GM23338 (cell line): Measurements from ENCODE around the gene GLDC. TPM values are rescaled to one million over a fixed set of nuclear protein-coding genes. Genes with fewer than 3 reads are reported as not detected.

Source experiments
- ATAC-seq: fragments of 200-7000 bp; cut with Tn5 transposase; 3 replicates; pipeline ENCODE4 v1.9.1; 2020
- DNase-seq: peaks from one replicate; pipeline ENCODE4 v3.0.0-alpha.2; 2015; ENCODE audit warnings: low spot score
- H2AFZ ChIP-seq: fragments of 200-600 bp; sonication (generic); 2 replicates; pipeline ENCODE4 v1.8.0; 2016; ENCODE audit warnings: antibody characterized with exemption, mild to moderate bottlenecking, moderate library complexity
- H3F3A ChIP-seq: fragments of 200-600 bp; sonication (generic); replicated peaks from 2 replicates; pipeline ENCODE4 v1.8.0; 2017; ENCODE audit warnings: antibody characterized with exemption, mixed run types, low read depth
- H3K27ac ChIP-seq: fragments of 200-600 bp; sonication (generic); 2 replicates; pipeline ENCODE4 v1.6.1; 2016; ENCODE audit warnings: low read depth
- H3K27me3 ChIP-seq: fragments of 200-600 bp; sonication (generic); 2 replicates; pipeline ENCODE4 v1.8.0; 2016; ENCODE audit warnings: mild to moderate bottlenecking, mixed run types, moderate library complexity; ENCODE audit not compliant: insufficient read depth
- H3K36me3 ChIP-seq: fragments of 200-600 bp; sonication (generic); 2 replicates; pipeline ENCODE4 v1.8.0; 2016; ENCODE audit warnings: mild to moderate bottlenecking; ENCODE audit not compliant: insufficient read depth
- H3K4me1 ChIP-seq: fragments of 200-600 bp; sonication (generic); 2 replicates; pipeline ENCODE4 v1.8.0; 2016; ENCODE audit warnings: mild to moderate bottlenecking, moderate library complexity; ENCODE audit not compliant: insufficient read depth
- H3K4me2 ChIP-seq: fragments of 200-600 bp; sonication (generic); 2 replicates; pipeline ENCODE4 v1.7.1; 2017; ENCODE audit warnings: mixed run types
- H3K4me3 ChIP-seq: fragments of 200-600 bp; sonication (generic); 2 replicates; pipeline ENCODE4 v1.6.1; 2016; ENCODE audit warnings: mixed run types
- H3K79me2 ChIP-seq: fragments of 200-600 bp; sonication (generic); replicated peaks from 2 replicates; pipeline ENCODE4 v1.8.0; 2017; ENCODE audit warnings: mild to moderate bottlenecking; ENCODE audit not compliant: insufficient read depth
- H3K9me2 ChIP-seq: fragments of 200-600 bp; sonication (generic); 2 replicates; pipeline ENCODE4 v1.8.0; 2017; ENCODE audit not compliant: insufficient read depth
- H4K20me1 ChIP-seq: fragments of 200-600 bp; sonication (generic); replicated peaks from 2 replicates; pipeline ENCODE4 v1.8.0; 2017; ENCODE audit warnings: mild to moderate bottlenecking; ENCODE audit not compliant: insufficient read depth
- H3K27ac Mint-ChIP-seq: 2 replicates; pipeline ENCODE4 v1.8.0; 2020; ENCODE audit warnings: inconsistent platforms, mild to moderate bottlenecking, moderate library complexity, mixed read lengths
- H3K27me3 Mint-ChIP-seq: 3 replicates; pipeline ENCODE4 v1.8.0; 2022; ENCODE audit warnings: low read depth, mild to moderate bottlenecking, moderate library complexity, mixed read lengths, inconsistent platforms; ENCODE audit not compliant: insufficient read depth, poor library complexity
- H3K36me3 Mint-ChIP-seq: 3 replicates; pipeline ENCODE4 v1.8.0; 2021; ENCODE audit warnings: low read depth, mild to moderate bottlenecking, inconsistent platforms, moderate library complexity, mixed read lengths
- H3K4me1 Mint-ChIP-seq: 3 replicates; pipeline ENCODE4 v1.8.0; 2020; ENCODE audit warnings: mild to moderate bottlenecking, inconsistent platforms, mixed read lengths
- H3K4me3 Mint-ChIP-seq: 3 replicates; pipeline ENCODE4 v1.8.0; 2021; ENCODE audit warnings: moderate library complexity, mild to moderate bottlenecking, inconsistent platforms, mixed read lengths
- H3K9me3 Mint-ChIP-seq: 3 replicates; pipeline ENCODE4 v1.8.0; 2020; ENCODE audit warnings: moderate library complexity, mild to moderate bottlenecking, inconsistent platforms, mixed read lengths
- CREB1 ChIP-seq: fragments of 250-450 bp; sonication (Bioruptor Pico); IDR thresholded peaks from 2 replicates; pipeline ENCODE4 v1.5.0; 2020; ENCODE audit warnings: low read depth, mild to moderate bottlenecking, moderate library complexity
- JUNB ChIP-seq: IDR thresholded peaks from one replicate; pipeline ENCODE4 v1.6.1; 2016; ENCODE audit warnings: antibody characterized with exemption; ENCODE audit not compliant: unreplicated experiment
- NANOG ChIP-seq: IDR thresholded peaks from 2 replicates; pipeline ENCODE4 v1.6.1; 2016; ENCODE audit warnings: antibody characterized with exemption, borderline replicate concordance
- POLR2AphosphoS5 ChIP-seq: IDR thresholded peaks from 2 replicates; pipeline ENCODE4 v1.6.1; 2016; ENCODE audit warnings: antibody characterized with exemption, low read depth
- ZNF114 ChIP-seq: fragments of 250-450 bp; sonication (Bioruptor Pico); IDR thresholded peaks from 2 replicates; pipeline ENCODE4 v1.5.0; 2020; ENCODE audit warnings: mild to moderate bottlenecking, moderate library complexity
- polyA plus RNA-seq: library from polyadenylated mRNA; unstranded; fragments of >200 nt; fragmentation: Nextera tagmentation; extraction: Ambion mirVana; gene quantifications from 2 replicates; pipeline ENCODE4 v1.2.1, GENCODE V29; 2016
- total RNA-seq: library from RNA; depleted of rRNA; stranded (reverse); fragments of >200 nt; shearing (Covaris generic); gene quantifications from 2 replicates; pipeline ENCODE4 v1.2.3, GENCODE V29; 2014
- TF ChIP-seq, protein P1 (sequence below): fragments of 250-450 bp; sonication (Bioruptor Pico); IDR thresholded peaks from 2 replicates; pipeline ENCODE4 v1.5.0; 2020; ENCODE audit warnings: mild to moderate bottlenecking, moderate library complexity
- TF ChIP-seq, protein P2 (sequence below), 2 experiments: fragments of 200-600 bp in 1 of 2; sonication (generic) in 1 of 2; conservative IDR thresholded peaks; 2 replicates each; pipeline versions ENCODE4 v1.5.1 to v1.6.1; 2016 to 2017; ENCODE audit warnings: antibody characterized with exemption in 2 of 2, low read depth in 2 of 2, mild to moderate bottlenecking in 2 of 2, moderate library complexity in 1 of 2

Gene GLDC
- total and polyA plus RNA-seq, 2 experiments from 2014 or later, result 63.5 to 139 TPM

DNA sequence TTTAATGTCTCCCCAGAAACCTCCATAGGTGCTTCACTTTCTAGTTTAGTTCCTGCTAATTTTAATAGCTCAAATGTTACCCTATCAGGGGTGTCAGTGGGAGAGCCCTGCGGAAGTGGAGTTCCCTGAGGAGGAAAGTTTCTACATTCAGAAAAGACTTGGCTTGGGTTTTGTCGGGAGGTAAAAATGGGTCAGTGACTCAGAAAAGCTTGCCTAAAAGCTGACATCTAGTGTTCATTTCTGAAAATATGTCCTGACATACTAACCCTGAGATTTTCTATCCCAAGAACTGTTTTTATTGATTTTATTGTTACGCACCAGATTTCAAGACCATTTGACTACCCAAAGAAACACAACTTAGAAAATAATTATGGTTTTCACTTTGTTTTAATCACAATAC is 40.9 kb upstream of the GLDC start (continued):
- TF ChIP-seq, protein P1, sequence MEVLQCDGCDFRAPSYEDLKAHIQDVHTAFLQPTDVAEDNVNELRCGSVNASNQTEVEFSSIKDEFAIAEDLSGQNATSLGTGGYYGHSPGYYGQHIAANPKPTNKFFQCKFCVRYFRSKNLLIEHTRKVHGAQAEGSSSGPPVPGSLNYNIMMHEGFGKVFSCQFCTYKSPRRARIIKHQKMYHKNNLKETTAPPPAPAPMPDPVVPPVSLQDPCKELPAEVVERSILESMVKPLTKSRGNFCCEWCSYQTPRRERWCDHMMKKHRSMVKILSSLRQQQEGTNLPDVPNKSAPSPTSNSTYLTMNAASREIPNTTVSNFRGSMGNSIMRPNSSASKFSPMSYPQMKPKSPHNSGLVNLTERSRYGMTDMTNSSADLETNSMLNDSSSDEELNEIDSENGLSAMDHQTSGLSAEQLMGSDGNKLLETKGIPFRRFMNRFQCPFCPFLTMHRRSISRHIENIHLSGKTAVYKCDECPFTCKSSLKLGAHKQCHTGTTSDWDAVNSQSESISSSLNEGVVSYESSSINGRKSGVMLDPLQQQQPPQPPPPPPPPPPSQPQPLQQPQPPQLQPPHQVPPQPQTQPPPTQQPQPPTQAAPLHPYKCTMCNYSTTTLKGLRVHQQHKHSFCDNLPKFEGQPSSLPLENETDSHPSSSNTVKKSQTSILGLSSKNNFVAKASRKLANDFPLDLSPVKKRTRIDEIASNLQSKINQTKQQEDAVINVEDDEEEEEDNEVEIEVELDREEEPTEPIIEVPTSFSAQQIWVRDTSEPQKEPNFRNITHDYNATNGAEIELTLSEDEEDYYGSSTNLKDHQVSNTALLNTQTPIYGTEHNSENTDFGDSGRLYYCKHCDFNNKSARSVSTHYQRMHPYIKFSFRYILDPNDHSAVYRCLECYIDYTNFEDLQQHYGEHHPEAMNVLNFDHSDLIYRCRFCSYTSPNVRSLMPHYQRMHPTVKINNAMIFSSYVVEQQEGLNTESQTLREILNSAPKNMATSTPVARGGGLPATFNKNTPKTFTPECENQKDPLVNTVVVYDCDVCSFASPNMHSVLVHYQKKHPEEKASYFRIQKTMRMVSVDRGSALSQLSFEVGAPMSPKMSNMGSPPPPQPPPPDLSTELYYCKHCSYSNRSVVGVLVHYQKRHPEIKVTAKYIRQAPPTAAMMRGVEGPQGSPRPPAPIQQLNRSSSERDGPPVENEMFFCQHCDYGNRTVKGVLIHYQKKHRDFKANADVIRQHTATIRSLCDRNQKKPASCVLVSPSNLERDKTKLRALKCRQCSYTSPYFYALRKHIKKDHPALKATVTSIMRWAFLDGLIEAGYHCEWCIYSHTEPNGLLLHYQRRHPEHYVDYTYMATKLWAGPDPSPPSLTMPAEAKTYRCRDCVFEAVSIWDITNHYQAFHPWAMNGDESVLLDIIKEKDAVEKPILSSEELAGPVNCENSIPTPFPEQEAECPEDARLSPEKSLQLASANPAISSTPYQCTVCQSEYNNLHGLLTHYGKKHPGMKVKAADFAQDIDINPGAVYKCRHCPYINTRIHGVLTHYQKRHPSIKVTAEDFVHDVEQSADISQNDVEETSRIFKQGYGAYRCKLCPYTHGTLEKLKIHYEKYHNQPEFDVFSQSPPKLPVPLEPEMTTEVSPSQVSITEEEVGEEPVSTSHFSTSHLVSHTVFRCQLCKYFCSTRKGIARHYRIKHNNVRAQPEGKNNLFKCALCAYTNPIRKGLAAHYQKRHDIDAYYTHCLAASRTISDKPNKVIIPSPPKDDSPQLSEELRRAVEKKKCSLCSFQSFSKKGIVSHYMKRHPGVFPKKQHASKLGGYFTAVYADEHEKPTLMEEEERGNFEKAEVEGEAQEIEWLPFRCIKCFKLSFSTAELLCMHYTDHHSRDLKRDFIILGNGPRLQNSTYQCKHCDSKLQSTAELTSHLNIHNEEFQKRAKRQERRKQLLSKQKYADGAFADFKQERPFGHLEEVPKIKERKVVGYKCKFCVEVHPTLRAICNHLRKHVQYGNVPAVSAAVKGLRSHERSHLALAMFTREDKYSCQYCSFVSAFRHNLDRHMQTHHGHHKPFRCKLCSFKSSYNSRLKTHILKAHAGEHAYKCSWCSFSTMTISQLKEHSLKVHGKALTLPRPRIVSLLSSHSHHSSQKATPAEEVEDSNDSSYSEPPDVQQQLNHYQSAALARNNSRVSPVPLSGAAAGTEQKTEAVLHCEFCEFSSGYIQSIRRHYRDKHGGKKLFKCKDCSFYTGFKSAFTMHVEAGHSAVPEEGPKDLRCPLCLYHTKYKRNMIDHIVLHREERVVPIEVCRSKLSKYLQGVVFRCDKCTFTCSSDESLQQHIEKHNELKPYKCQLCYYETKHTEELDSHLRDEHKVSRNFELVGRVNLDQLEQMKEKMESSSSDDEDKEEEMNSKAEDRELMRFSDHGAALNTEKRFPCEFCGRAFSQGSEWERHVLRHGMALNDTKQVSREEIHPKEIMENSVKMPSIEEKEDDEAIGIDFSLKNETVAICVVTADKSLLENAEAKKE (CRISPR knock-in tag), result no peak
- TF ChIP-seq, protein P2, sequence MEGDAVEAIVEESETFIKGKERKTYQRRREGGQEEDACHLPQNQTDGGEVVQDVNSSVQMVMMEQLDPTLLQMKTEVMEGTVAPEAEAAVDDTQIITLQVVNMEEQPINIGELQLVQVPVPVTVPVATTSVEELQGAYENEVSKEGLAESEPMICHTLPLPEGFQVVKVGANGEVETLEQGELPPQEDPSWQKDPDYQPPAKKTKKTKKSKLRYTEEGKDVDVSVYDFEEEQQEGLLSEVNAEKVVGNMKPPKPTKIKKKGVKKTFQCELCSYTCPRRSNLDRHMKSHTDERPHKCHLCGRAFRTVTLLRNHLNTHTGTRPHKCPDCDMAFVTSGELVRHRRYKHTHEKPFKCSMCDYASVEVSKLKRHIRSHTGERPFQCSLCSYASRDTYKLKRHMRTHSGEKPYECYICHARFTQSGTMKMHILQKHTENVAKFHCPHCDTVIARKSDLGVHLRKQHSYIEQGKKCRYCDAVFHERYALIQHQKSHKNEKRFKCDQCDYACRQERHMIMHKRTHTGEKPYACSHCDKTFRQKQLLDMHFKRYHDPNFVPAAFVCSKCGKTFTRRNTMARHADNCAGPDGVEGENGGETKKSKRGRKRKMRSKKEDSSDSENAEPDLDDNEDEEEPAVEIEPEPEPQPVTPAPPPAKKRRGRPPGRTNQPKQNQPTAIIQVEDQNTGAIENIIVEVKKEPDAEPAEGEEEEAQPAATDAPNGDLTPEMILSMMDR (conservative IDR thresholded peaks at IDR 0.05; ENCODE audit: low read depth in 2 of 2), result peak; percentile 30 to 40; a peak in 2 of 4 replicates
- TF ChIP-seq CREB1 (CRISPR knock-in tag) (no peak), NANOG (no peak)

DNA sequence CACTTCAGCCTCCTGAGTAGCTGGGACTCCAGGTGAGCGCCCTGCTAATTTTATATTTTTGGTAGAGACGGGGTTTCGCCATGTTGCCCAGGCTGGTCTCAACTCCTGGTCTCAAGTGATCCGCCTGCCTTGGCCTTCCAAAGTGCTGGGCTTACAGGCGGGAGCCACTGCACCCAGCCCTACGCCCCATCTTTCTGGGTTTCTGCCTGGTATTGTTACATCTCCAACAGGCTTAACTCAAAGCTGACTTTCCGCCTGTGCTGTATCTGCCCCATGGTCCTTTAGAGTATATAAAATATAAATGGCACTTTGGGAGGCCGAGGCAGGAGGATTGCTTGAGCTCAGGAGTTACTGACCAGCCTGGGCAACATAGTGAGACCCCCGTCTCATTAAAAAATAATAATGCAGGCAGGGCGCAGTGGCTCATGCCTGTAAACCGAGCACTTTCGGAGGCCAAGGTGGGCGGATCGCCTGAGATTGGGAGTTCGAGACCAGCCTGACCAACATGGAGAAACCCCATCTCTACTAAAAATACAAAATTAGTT is 36.5 kb upstream of the GLDC start:
- no peak for DNase-seq
- H3K27ac ChIP-seq, result peak overlapping the region; percentile 100
- H3F3A ChIP-seq, result peaks cover 29% of the 10 kb centered on the region
- H3K9me2 ChIP-seq, result no peaks in the 10 kb centered on the region
- peak overlapping the region; percentile 86 for H2AFZ ChIP-seq
- H4K20me1 ChIP-seq, result no peaks in the 10 kb centered on the region
- peaks cover 20% of the 10 kb centered on the region for H3K79me2 ChIP-seq
- H3K9me3 Mint-ChIP-seq, result no peaks in the 10 kb centered on the region
- peak overlapping the region; percentile 93 for H3K4me2 ChIP-seq
- peaks cover 16% of the 10 kb centered on the region for H3K27me3 Mint-ChIP-seq
- H3K4me1 Mint-ChIP-seq, result peaks cover 15% of the 10 kb centered on the region
- H3K36me3 ChIP-seq, result no peaks in the 10 kb centered on the region; the same call in 1 of the 2 replicates
- peaks cover 16% of the 10 kb centered on the region; the same call in 1 of the 2 replicates for H3K4me1 ChIP-seq
- H3K4me3 ChIP-seq, result peak overlapping the region; percentile 83
- H3K27me3 ChIP-seq, result no peaks in the 10 kb centered on the region
- H3K36me3 Mint-ChIP-seq, result peaks cover 21% of the 10 kb centered on the region
- peak; percentile 1; the same call in 1 of the 3 replicates for ATAC-seq
- H3K27ac Mint-ChIP-seq, result peak overlapping the region; percentile 98
- H3K4me3 Mint-ChIP-seq, result peak overlapping the region; percentile 84
- TF ChIP-seq, protein P1 (CRISPR knock-in tag), result no peak
- no peak for TF ChIP-seq NANOG
- TF ChIP-seq POLR2AphosphoS5, result no peak
- no peak for TF ChIP-seq JUNB
- no peak for TF ChIP-seq CREB1 (CRISPR knock-in tag)
- TF ChIP-seq ZNF114 (CRISPR knock-in tag), result no peak
